ENCODE data around the gene HIGD2A. TPM values are rescaled to one million over a fixed set of nuclear protein-coding genes. Genes with fewer than 3 reads are reported as not detected.

Gene HIGD2A
- total RNA-seq (100 to 1,000 TPM; 201 to 249 (median 235) TPM), polyA plus RNA-seq (100 to 1,000 TPM; 207 to 457 (median 354) TPM)

GRCh38 chr5:176388444-176389134 is at the start of gene HIGD2A, which contains the start of gene NOP16:
Gene HIGD2A, plus strand, starts transcription at chr5:176388751. Its CDS starts 69 bp downstream, at chr5:176388820.
Gene NOP16, minus strand, starts transcription at chr5:176388598. Its CDS starts 59 bp downstream, at chr5:176388539.
- H3K4me1 ChIP-seq, result peaks cover 0 to 30% (median 25%) of the 10 kb centered on the region in 4 donors
- H3K27ac ChIP-seq, result peak within 1 kb of the TSS; percentile 88 to 94 (median 93)
- TF ChIP-seq CTCF (IDR thresholded peaks at IDR 0.05) (peak in 1 of 4 experiments; percentile 36), POLR2AphosphoS5 (IDR thresholded peaks at IDR 0.05) (peak in 3 of 4 donors; percentile 66 to 75 (median 75)), EP300 (IDR thresholded peaks at IDR 0.05) (no peak), POLR2A (IDR thresholded peaks at IDR 0.05) (no peak)
- H3K27me3 ChIP-seq, result no peaks in the 10 kb centered on the region
- peak; percentile 100 for DNase-seq
- H3K9me3 ChIP-seq, result no peaks in the 10 kb centered on the region
- intact Hi-C loops (cut with DNase I), result loop anchor here (2.0 to 10.0 kb wide), 3 partner anchors 28 to 256 kb away; partner anchors contain the start of genes CLTB, RNF44 and TSPAN17
- 0 to 1% methylated on average over 47 of the region's 47 CpGs for WGBS, 2 donors
- peaks cover 10 to 63% (median 36%) of the 10 kb centered on the region in 4 donors for H3K36me3 ChIP-seq
- peak within 1 kb of the TSS; percentile 57 to 65 (median 61) for H3K4me3 ChIP-seq

- no peak for DNase-seq
- H3K4me3 ChIP-seq, result no peak overlapping the region
- H3K9me3 ChIP-seq, result no peaks in the 10 kb centered on the region
- intact Hi-C loops (cut with DNase I), result no loop called here
- H3K36me3 ChIP-seq, result peaks cover 0 to 30% (median 7%) of the 10 kb centered on the region in 4 donors
- TF ChIP-seq CTCF (IDR thresholded peaks at IDR 0.05) (no peak), POLR2A (IDR thresholded peaks at IDR 0.05) (no peak), EP300 (IDR thresholded peaks at IDR 0.05) (no peak), POLR2AphosphoS5 (IDR thresholded peaks at IDR 0.05) (no peak)
- no peaks in the 10 kb centered on the region for H3K4me1 ChIP-seq
- H3K27me3 ChIP-seq, result no peaks in the 10 kb centered on the region
- no peak overlapping the region for H3K27ac ChIP-seq
- 81 to 92% methylated on average over 5 of the region's 5 CpGs for WGBS, 2 donors
Measured at GRCh38 chr5:176339304-176339703, 49.2 kb upstream of the HIGD2A start.

- DNase-seq, result no peak
- Histone ChIP-seq H3K27ac (no peak overlapping the region), H3K4me1 (no peaks in the 10 kb centered on the region), H3K9me3 (no peaks in the 10 kb centered on the region), H3K27me3 (no peaks in the 10 kb centered on the region), H3K36me3 (peaks cover 0 to 49% (median 16%) of the 10 kb centered on the region in 4 donors), H3K4me3 (no peak overlapping the region)
- intact Hi-C loops (cut with DNase I), result no loop called here
- WGBS, 2 donors, result 65 to 88% methylated on average over 2 of the region's 2 CpGs
- TF ChIP-seq POLR2AphosphoS5 (IDR thresholded peaks at IDR 0.05) (no peak), CTCF (IDR thresholded peaks at IDR 0.05) (no peak), EP300 (IDR thresholded peaks at IDR 0.05) (no peak), POLR2A (IDR thresholded peaks at IDR 0.05) (no peak)
Measured at GRCh38 chr5:176341325-176342157, 47.0 kb upstream of the HIGD2A start.

GRCh38 chr5:176342158-176342483 is 46.4 kb upstream of the HIGD2A start:
- Histone ChIP-seq H3K4me3 (no peak overlapping the region), H3K4me1 (no peaks in the 10 kb centered on the region), H3K36me3 (peaks cover 2 to 49% (median 20%) of the 10 kb centered on the region in 4 donors), H3K9me3 (no peaks in the 10 kb centered on the region), H3K27ac (no peak overlapping the region), H3K27me3 (no peaks in the 10 kb centered on the region)
- no peak for TF ChIP-seq EP300 (IDR thresholded peaks at IDR 0.05)
- intact Hi-C loops (cut with DNase I), result no loop called here
- no peak for DNase-seq
- WGBS, 2 donors, result 18 to 76% methylated on average over 1 of the region's 1 CpG
